Hematopoietic multipotent progenitor cell (in vitro differentiated cells): ENCODE data around the gene KRT7. TPM values are rescaled to one million over a fixed set of nuclear protein-coding genes. Genes with fewer than 3 reads are reported as not detected.
"Not testable (repeated sequence)": the region's sequence is repeated elsewhere in the genome, so short reads cannot be mapped to it uniquely, and the experiment has no call there.

Source experiments
- DNase-seq, 3 donors: peaks; one replicate each; pipeline ENCODE4 v3.0.0-alpha.2; 2011 to 2015; ENCODE audit warnings: low read depth in 2 of 3, low spot score in 2 of 3
- total RNA-seq: library from RNA; depleted of rRNA; stranded (reverse); fragments of >200 nt; gene quantifications from one replicate; pipeline ENCODE4 v1.2.3, GENCODE V29; 2012

The KRT7 gene
- total RNA-seq, 1 donor, result 3.8 TPM

DNA sequence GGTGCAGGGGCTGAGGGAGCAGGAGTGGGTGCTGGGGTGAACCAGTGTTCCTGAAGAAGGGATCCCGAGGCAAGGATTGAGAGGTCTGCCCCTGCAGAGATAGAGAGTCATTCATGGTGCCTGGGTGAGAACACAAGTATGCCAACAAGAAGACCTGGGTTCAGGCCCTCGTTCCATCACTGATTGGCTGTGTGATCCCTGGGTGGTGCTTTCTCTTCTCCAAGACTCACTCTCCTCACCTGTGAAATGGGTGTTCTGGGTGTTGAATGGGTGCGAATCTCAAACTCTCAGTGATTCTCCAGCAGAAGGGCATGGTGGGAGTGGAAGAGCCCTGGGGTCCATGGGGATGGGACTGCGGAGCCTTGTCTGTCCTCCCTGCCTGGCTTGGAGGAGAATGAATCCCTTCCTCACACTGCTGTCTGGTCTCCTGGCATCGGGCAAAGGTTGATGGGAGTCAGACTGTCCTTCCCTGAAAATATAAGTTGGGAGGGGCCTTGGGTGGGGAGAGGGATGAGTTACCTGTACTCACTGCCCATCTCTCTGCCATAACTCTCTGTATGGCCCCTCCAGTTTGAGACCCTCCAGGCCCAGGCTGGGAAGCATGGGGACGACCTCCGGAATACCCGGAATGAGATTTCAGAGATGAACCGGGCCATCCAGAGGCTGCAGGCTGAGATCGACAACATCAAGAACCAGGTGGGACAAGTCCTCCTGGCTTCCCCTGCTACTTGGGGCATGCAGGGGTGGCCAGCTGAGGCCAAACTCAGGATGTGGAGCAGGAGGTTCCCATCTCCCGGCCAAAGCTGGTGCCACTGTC is 9.6 kb downstream of the KRT7 start:
- no peak for DNase-seq

DNA sequence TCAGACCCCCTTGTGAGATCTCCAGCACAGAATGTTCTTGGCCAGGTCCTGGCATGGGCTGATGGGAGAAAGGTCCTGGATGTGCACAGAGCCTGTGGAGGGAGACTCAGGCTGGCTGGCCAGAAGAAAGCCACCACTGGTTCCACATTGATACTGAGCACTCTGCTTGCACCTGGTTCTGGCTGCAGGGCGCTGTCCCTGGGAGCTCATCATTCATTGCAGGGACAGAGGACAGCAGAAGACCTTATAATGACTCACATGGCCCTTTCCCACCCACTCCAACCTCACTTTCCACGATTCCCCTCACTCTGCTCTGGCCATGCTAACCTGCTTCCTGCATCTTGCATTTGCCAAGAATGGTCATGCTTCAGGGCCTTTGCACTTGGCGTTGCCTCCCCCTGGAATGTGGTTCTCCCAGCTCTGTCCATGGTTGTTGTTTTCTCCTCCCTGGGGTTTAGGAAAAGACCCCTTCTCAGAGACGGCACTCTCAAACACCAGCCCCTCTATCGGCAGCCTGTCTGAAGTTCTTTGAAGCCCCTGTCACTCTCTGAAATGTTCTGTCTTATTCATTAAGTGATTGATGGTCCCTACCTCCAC is 10.3 kb downstream of the KRT7 start:
- no peak for DNase-seq

DNA sequence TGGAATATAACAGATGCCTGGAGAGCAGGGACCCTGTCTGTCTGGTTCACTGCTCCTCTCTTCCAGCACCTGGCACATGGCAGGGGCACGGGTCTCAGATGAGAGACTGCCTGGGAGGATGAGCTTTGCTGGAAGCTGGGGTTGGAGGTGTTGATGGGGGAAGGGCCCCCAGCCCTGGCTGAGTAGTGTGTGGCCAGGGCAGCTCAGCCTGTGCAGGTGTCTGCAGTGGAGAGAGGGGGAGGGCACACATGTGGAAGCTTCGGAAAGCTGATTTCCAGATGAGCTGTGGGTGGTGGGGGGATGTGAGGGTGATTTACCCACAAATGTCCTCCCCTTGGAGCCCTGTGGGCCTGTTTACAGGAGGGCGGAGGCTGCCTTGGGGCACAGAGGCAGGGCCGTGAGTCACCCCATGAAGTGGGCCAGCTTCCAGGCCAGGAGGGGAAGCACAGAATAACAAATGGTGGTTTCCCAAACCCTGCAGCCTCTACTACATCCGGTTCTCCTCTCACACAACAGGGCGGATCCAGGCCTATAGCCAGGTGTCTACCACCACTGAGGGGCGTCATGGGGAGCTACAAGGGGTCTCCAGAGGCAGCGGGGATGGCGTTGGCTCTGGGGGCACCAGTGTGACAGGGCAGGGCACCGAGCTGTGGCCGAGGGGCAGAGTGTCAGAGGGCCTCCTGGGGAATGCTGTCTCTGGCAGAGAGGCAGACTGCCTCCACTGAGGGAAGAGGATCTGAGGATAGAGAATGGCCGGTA is 11.0 kb downstream of the KRT7 start:
- DNase-seq, result peak in 2 of 3 donors; percentile 92 to 94

DNA sequence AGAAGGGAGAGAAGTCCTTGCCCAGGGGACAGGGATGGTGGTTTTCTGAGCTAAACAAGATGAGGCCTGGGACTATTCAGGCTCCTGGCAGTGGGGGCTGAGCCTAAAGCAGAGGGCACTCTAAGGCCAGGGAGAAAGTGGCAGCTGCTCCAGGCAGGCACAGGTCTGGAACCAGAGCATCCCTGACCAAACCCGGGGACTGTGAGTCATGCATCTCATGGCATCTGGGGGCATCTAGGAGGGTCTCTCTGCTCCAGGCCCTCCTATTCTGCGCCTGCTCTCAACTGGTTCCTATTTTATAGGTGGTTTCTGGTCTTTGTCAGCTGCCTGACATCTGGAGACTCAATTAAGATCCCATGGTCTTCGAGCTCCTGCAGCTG is 11.6 kb downstream of the KRT7 start:
- peak in 2 of 3 donors; percentile 54 to 65 for DNase-seq

DNA sequence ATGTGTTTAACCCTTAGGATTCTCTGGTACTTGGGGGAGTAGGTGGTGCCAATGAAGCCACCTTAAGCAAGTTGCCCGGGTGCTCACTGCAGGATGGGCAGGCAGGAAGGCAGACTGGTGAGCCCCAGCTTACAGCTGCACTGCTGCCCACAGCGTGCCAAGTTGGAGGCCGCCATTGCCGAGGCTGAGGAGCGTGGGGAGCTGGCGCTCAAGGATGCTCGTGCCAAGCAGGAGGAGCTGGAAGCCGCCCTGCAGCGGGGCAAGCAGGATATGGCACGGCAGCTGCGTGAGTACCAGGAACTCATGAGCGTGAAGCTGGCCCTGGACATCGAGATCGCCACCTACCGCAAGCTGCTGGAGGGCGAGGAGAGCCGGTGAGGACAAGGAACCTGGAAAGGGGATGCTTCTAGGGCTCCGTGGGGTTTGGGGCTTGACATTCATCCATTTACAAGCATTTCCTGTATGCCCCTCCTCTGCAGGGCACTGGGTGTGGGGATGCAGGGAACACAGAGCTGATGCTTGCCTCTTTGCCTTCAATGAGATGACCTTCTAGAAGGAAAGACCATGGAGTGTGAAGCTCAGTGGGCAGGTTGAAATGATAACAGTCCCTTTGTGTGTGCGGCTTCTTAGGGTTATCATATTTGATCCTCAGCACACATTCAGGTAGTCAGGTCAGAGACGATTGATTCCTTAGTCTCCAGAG is 12.4 kb downstream of the KRT7 start:
- DNase-seq, result no peak

DNA sequence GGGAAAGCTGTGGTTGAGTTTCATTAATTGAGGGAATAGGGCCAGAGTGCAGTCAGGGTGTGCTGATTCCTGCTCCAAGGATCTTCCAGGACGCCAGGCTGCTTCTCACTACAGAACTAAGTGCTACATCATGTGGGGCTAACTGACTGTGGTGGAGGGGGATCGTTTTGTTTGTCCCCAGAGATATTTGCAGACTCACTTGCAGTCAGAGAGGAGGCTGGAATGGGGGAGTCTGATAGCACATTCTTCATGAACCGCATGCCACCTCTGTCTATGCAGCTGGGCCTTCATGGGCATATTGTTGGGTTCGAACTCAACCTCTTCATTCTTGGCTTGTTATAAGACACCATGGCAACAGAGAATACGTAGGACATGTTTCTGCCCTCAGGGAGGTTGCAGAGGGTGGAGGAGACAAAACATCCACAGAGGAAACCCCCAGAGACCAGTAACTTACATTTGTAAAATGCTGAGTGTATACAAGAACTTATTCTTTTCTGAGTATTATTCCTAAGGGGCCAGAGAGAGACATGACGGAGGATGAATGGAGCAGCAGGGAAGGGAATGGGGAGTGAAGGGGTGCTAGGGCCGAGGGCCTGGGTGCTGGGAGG is 13.0 kb downstream of the KRT7 start:
- no peak for DNase-seq

DNA sequence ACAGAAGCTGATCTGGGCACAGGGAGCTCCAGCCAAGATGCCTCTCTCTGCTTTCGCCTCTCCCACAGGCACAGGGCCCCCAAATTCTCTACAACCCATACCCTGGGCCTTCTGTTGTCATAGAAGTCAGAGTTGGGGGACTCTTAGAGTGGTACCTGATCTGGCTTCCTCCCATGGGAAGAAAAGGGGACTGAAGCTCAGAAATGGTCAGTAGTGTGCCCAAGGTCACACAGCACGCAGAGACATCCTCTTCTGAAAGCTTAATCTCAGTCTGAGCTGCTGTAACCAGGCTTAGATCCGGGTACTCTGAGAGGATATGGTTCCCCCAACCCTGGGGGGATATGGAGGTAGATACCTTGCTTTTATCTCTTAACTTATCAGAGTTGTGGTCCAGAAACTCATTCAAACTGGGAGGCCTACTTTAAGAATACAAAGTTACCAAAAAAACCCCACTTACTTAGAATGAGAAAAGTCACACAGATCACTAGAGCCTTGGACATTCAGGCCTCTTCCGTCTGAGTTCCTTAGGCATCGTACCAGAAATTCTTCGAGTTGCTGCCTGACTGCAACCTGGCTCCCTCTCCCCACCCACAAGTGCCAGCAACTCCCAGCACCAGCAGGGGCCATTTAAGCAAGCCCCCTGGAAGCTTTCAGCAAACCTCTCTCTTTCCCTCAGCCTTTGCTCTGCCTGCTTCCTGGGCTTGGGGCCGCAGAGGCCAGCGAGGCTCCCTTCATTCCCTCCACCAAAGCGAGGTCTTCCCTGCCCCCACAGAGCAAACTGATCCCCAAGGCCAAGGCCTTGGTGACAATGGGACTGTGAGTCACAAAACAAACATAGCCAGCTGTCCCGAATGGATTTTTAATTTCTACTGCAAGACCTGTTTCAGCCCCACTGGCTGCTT is 13.9 kb downstream of the KRT7 start:
- no peak for DNase-seq

DNA sequence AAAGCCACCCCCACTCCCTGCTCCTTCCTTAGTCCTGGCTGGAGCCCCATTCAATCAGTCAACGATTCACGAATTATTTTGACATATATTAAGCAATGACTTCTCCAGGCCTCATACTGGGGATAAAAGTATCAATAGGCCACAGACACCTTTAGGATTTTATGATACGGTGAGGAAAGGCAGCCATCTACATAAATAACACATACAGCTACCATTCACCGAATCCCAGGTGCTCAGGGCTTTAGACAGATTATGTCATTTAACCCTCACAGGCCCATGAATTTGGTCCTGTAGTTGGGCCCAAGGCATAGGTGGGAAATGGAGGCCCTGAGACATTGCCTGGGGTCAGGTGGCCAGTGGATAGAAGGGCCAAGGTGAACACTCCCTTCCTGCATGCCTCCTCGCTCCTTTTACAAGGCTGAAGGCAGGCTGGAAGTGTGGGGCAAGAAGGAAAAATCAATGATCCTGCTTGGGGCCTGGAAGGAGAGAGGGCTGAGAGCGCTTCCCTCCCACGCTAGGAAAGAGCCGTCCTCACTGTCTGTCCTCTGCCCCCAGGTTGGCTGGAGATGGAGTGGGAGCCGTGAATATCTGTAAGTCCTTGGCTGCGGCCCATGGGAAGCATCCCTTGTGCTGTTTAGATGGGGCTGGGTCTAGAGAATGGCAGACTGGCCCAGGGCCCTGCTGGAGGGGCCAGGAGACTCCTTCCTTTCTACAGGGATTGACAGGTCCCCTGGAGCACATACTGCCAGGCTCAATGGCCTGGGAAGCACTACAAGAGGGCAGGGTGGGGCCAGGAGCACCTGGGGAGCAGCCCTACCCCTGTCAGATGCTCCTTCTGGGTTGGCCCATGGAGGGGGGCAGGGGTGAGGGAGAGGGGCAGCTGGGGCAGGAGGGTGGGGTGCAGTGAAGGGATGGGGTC is 14.8 kb downstream of the KRT7 start:
- DNase-seq, result no peak

DNA sequence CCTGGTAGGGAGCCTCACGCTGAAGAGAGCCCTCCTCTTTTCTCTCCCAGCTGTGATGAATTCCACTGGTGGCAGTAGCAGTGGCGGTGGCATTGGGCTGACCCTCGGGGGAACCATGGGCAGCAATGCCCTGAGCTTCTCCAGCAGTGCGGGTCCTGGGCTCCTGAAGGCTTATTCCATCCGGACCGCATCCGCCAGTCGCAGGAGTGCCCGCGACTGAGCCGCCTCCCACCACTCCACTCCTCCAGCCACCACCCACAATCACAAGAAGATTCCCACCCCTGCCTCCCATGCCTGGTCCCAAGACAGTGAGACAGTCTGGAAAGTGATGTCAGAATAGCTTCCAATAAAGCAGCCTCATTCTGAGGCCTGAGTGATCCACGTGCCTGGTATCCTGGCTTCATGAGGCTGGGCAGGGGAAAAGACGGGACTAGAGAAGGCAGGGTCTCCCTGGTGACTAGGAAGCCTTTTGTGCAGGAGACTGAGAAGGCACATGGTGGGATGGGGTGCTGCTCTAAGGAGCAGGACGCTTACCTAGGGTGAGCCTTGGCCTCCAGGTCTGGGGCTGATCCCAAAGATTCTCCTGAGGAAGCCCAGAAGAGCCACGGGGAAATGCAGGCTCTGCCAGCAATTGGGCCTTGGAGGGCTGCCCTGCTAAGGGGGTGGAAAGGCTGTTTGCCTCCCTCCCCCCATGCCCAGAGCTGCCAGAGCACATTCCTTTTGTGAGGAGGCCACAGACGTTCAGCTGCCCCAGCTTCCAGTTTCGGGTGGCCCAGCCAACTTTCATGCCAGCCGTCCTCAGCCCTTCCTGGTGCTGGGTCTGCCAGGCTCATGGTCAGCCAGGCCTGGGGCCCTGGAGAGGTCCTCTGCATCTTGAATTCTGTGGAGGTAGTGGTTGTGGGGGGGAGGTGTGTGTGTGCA is 15.8 kb downstream of the KRT7 start:
- no peak for DNase-seq

DNA sequence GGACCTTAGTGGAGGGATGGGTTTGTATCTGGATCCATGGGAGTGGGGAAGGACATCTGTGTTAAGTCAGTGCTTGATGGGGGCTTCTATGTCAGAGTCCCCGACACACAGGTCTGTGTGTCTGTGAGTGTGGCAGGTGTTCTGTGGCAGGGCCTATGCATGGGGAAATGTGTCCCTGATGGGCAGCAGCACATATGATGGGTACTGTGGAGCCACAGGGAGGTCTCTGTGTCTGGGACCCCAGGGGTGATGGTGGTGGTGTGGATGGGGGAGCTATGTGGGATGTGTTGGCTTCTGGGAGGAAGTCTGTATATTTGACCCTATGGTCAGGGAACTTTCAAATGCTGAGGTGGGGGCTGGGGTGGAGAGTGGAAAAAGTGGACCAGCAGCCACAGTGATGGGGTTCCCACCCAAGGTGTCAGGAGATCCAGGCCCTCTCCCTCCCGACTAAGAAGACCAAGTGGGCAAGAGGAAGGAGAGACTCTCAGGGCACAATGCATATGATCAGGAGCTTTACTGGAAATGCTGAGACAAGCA is 16.5 kb downstream of the KRT7 start:
- no peak for DNase-seq

DNA sequence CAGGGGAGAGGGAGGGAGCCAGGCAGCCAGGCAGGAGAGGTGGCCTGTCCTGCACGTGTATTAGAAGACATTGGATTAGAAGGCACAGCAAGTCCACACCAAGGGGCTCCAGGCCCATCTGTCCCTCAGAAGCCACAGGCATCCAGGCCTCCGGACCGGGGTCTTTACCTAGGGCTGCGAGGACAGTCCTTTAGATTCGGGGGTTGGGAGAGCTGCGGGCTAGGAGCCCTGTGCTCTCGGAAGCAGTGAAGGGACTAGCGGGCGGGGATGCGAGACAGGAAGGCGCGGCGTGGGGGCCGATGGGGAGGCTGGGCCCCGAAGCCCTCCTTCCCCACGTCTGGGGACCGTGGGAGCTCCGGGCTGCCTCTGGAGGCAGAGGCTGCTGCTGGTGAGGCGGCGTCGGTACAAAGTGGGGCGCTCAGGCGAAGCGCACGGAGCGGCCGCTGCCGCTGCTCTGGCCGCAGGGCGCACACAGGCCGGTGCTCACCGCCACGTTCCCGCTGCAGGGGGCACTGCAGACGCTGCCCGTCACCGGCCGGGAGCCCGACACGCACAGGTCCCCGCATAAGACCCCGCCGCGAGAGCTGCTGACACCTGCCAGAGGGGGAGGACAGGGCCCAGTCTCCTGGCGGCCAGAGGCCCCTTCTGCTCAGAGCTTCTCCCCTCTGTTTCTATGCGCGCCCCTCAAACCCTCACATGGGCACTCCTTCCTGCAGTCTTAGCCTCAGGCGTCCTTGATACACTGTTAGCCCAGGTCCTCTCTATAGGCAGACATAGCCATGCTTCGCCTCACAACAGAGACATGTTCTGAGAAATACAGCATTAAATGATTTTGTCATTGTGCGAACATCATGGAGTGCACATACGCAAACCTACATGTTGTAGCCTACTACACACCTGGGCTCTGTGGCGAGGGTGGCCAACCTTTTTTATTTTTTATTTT is 17.3 kb downstream of the KRT7 start:
- peak in 2 of 3 donors; percentile 23 for DNase-seq

DNA sequence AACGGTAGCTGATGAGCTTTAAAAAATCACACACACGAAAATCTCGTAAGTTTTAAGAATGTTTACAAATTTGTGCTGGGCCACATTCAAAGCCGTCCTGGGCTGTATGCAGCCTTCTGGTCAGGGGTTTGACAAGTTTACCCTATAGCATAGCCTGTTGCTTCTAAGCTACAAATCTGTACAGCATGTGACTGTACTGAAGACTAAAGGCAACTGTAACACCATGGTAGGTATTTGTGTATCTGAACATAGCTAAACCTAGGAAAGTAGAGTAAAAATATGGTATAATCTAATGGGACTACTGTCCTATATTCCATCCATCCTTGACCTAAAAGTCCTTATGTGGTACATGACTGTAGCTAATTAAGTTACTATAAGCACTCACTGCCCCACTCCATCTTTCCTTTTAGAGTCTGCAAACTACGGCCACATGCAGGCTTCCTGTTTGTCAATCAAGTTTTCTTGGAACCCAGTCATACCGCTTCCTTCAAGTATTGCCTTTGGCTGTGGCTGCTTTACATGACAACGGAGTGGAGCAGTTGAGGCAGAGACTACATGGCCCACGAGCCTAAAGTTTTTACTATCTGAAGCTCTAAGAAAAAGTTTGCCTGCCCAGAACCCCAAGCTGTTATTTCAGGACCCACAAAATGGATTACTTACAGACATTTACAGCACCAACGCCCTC is 18.5 kb downstream of the KRT7 start:
- peak in 2 of 3 donors; percentile 24 to 64 for DNase-seq

DNA sequence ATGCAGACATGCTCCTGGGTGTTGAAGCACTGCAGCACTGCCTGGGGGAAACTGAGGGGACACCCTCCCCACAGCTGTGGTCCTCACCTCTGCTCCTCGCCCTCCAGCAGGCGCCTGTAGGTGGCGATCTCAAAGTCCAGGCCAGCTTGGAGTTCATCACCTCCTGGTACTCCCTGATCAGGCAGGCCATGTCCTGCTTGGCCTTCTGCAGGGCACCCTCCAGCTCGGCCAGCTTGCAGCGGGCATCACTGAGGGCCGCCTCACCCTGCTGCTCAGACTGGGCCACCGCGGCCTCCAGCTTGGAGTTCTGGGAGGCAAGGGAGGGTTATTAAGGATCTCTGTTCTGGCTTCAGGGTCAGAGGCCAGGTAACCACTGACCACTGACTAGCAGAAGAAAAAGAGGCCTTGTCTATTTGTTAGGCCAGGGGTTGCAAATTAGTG is 19.2 kb downstream of the KRT7 start:
- DNase-seq, result not testable (repeated sequence)

DNA sequence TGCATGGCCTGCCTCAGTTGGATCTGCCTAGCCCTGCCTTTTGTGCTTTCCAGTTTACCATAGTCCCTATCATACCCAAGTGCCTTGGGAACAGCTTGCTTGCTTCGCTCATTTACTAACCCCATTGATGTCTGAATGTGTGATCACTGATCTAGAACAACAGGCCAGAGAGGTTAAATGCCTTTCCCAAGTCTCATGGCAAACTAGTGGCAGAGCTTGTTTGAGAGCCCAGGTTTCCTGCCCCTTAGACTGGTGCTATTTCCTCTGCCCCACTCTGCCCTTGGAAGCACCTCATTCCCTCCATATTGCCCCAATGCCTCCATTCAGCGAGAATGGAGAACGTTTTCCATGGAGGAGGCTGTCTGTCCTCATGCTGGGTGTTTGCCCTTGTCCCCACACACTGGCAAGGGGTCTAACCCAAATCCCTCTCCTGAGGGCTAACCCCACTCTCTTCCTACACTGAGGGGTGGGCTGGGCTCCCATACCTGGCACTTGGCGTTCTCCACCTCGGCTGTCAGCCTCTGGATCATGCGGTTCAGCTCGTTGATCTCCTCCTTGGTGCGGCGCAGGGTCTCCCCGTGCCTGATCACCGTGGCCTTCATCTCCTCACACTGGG is 19.8 kb downstream of the KRT7 start:
- DNase-seq, result no peak
